ENCODE measurements around the gene RNF32. TPM values are rescaled to one million over a fixed set of nuclear protein-coding genes. Genes with fewer than 3 reads are reported as not detected.

The RNF32 gene
- total RNA-seq, 2 donors from 2014 or later = 2.0 TPM

- intact Hi-C loops (cut with DNase I) = no loop called here
These were observed 30.0 kb upstream of the RNF32 start for GRCh38 chr7:156610601-156611000.

GRCh38 chr7:156611014-156612010 is 29.3 kb upstream of the RNF32 start:
- H3K9me3 ChIP-seq = no peaks in the 10 kb centered on the region
- DNase-seq = no peak
- intact Hi-C loops (cut with DNase I) = no loop called here

More at GRCh38 chr7:156610601-156611000, 30.0 kb upstream of the RNF32 start:
- TF ChIP-seq, protein P1, sequence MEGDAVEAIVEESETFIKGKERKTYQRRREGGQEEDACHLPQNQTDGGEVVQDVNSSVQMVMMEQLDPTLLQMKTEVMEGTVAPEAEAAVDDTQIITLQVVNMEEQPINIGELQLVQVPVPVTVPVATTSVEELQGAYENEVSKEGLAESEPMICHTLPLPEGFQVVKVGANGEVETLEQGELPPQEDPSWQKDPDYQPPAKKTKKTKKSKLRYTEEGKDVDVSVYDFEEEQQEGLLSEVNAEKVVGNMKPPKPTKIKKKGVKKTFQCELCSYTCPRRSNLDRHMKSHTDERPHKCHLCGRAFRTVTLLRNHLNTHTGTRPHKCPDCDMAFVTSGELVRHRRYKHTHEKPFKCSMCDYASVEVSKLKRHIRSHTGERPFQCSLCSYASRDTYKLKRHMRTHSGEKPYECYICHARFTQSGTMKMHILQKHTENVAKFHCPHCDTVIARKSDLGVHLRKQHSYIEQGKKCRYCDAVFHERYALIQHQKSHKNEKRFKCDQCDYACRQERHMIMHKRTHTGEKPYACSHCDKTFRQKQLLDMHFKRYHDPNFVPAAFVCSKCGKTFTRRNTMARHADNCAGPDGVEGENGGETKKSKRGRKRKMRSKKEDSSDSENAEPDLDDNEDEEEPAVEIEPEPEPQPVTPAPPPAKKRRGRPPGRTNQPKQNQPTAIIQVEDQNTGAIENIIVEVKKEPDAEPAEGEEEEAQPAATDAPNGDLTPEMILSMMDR (IDR thresholded peaks at IDR 0.05) = no peak
- Histone ChIP-seq H3K4me1 (peaks cover 4% of the 10 kb centered on the region), H3K27ac (no peak overlapping the region), H3K9me3 (no peaks in the 10 kb centered on the region), H3K27me3 (no peaks in the 10 kb centered on the region), H3K36me3 (no peaks in the 10 kb centered on the region), H3K4me3 (no peak overlapping the region), H3K9ac (ENCODE audit: low read depth in 2 of 2, low read length in 2 of 2) (no peak overlapping the region)
- DNase-seq = no peak

DNA sequence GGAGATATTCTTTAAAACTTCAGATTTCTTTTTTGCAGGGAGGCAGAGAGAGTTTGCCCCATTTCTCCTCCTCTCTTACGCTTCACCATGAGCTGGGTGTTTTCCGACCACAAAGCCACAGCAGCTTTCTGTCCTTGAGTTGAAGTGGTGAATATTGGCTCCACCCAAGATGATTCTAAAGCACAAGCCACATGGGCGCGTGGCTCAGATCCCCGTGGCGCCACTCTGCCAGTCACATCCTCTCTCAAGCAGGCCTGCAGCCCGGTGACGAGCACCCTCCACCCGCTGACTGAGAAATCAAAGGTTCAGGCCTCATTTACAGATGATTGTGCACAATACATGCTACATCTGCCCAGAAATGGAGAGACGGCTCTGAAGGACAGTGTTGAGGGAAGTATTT is 27.6 kb upstream of the RNF32 start:
- intact Hi-C loops (cut with DNase I) = no loop called here
- peaks cover 4% of the 10 kb centered on the region for H3K4me1 ChIP-seq
- no peak overlapping the region for H3K27ac ChIP-seq
- TF ChIP-seq, protein P1 (IDR thresholded peaks at IDR 0.05) = no peak
- no peaks in the 10 kb centered on the region for H3K27me3 ChIP-seq
- no peak overlapping the region for H3K4me3 ChIP-seq
- no peak overlapping the region for H3K9ac ChIP-seq (ENCODE audit: low read depth in 2 of 2, low read length in 2 of 2)
- no peaks in the 10 kb centered on the region for H3K36me3 ChIP-seq
- no peak for DNase-seq
- H3K9me3 ChIP-seq = no peaks in the 10 kb centered on the region

More at GRCh38 chr7:156611014-156612010, 29.3 kb upstream of the RNF32 start:
- Histone ChIP-seq H3K4me3 (no peak overlapping the region), H3K4me1 (peaks cover 4% of the 10 kb centered on the region), H3K9ac (ENCODE audit: low read depth in 2 of 2, low read length in 2 of 2) (peak overlapping the region in 1 of 2 donors; percentile 0), H3K27me3 (no peaks in the 10 kb centered on the region), H3K36me3 (no peaks in the 10 kb centered on the region), H3K27ac (no peak overlapping the region)
- TF ChIP-seq, protein P1 (IDR thresholded peaks at IDR 0.05) = no peak

DNA sequence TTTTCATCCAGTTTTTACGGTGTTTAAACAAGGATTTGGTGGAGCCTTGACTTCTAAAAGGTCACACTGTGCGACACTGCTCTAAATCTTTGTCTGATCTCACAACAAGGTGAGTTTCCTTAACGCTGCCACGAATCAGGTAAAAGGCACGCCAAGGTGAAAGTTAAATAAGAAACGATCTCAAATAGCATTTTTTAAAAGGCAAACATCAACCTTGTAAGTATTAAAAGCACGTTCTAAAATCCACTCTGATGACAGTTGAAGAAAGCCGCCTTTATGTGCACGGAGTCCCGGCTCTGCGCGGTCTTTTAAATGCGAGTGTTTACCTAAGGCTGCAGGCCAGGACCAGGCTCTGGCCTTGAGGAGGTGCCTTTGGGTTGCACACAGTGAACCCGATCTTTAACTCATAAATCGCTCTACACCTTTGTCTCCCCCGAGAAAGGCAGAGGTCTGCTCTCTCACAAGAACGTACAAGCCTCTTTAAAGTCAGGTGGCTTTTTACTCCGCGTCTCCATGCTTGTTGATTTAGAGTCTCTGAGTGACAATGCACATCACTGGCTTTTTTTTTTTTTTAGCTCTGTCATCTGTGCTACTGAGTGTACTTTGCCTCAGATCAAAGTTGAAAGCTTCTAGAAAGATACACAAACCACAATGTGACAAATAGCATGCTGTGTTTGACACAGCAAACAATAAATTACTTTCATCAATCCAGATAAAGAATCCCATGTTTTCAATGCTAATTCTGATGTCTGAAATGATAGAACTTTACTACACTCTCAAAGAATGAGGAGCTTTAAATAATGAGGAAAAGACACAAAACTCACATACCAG is 25.9 kb upstream of the RNF32 start:
- Histone ChIP-seq H3K9me3 (no peaks in the 10 kb centered on the region), H3K27ac (peak overlapping the region; percentile 72), H3K27me3 (no peaks in the 10 kb centered on the region), H3K4me3 (no peak overlapping the region), H3K4me1 (peaks cover 4% of the 10 kb centered on the region), H3K9ac (ENCODE audit: low read depth in 2 of 2, low read length in 2 of 2) (peak overlapping the region in 1 of 2 donors; percentile 43), H3K36me3 (no peaks in the 10 kb centered on the region)
- TF ChIP-seq, protein P1 (IDR thresholded peaks at IDR 0.05) = no peak
- intact Hi-C loops (cut with DNase I) = no loop called here
- peak; percentile 64 for DNase-seq
